HuH-7 (cell line): Measurements from ENCODE around the gene MGA.

ENCODE experiments used
- DNase-seq: peaks from one replicate; pipeline ENCODE4 v3.0.0; 2011; ENCODE audit warnings: low spot score

The MGA gene

GRCh38 chr15:41806291-41807181, 146.3 kb downstream of the MGA start:
- DNase-seq, result no peak

GRCh38 chr15:41809121-41809520, 148.9 kb downstream of the MGA start:
- no peak for DNase-seq

GRCh38 chr15:41809526-41810220, 149.5 kb downstream of the MGA start:
- DNase-seq, result no peak

GRCh38 chr15:41810651-41811431, 150.6 kb downstream of the MGA start:
- DNase-seq, result no peak

- DNase-seq, result peak; percentile 79
Observed at GRCh38 chr15:41811432-41812195, 151.4 kb downstream of the MGA start.

GRCh38 chr15:41812820-41813375, 152.7 kb downstream of the MGA start:
- no peak for DNase-seq

GRCh38 chr15:41813426-41813825, 153.2 kb downstream of the MGA start:
- DNase-seq, result no peak

GRCh38 chr15:41814534-41814933, 154.3 kb downstream of the MGA start:
- no peak for DNase-seq

GRCh38 chr15:41816788-41817187, 156.6 kb downstream of the MGA start:
- DNase-seq, result no peak

- no peak for DNase-seq
Observed at GRCh38 chr15:41817327-41817726, 157.1 kb downstream of the MGA start.

GRCh38 chr15:41817781-41818180, 157.6 kb downstream of the MGA start:
- DNase-seq, result no peak

GRCh38 chr15:41819455-41820050, 159.3 kb downstream of the MGA start:
- no peak for DNase-seq

- DNase-seq, result no peak
Observed at GRCh38 chr15:41820791-41821423, 160.7 kb downstream of the MGA start.

GRCh38 chr15:41821831-41822230, 161.6 kb downstream of the MGA start:
- DNase-seq, result no peak

GRCh38 chr15:41822471-41822870, 162.3 kb downstream of the MGA start:
- no peak for DNase-seq
